ENCODE data around the gene ERO1A.

Gene ERO1A

DNA sequence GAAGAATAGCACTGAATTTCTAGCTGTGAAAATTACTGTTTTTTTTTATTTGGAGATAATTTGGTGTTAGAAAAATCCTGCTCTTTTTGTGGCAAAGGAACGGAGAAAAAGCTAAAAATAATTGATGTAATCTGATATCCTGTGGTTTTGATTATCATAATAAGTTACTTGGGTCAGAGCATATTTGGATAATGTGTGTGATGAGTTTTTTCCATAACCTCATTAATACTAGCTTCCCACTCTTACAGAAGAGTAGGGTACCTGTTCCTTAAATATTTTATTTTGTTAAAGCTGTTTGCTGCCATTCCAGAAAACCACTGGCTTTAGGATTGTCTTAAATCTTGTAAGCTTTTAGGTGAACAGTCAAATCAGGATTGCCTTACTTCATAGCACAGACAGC lies 16.3 kb upstream of the ERO1A start:
- no peak overlapping the region for H3K27ac ChIP-seq (ENCODE audit: extremely low read depth, low read depth, low read length)

DNA sequence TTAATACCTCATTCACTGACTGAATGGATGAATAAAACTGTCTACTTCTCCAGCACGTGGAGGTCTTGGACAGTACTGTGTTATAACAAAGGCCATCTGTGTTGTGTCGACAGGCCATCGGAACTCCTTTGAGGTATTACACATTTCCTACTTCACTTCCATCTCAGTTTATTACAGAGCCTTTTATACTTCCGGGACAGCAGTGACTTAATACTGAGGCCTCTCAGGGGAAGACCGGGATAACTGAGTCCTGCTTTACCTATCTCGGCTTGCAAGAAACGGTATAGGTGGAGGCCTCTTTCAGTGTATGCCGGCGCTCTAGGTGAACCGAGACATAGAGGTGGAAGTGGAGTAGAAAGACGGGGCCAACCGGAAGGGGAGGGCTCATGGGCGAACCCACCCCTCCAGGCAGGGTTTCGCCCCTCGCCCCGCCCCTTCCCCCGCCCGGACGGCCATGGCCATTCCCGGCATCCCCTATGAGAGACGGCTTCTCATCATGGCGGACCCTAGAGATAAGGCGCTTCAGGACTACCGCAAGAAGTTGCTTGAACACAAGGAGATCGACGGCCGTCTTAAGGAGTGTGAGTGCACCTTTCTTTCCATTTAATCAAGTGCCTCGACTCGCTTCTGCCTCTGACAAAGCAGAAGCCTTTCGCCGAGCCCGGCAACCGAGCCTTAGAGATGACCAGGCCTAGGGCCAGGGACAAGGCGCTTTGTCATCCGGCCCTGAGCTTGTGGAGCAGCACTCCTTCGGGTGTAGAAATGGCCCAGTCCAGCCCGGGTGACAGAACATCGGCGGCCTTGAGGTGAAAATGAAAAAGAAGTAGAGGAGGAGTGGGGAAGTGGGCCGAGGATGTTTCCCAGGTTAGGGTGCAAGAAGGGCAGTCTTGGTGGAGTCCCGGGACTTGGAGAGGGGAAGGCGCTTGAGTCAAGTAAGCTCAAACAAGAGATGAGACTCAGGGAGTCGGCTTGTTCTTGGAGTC lies 11.7 kb upstream of the ERO1A start, which contains the start of gene PSMC6:
Gene PSMC6 (plus strand): TSS at position 477 of the 983 bp plus-strand sequence. CDS start 20 bp downstream, at position 497.
- ChIA-PET CTCF (interaction anchor here (0.6 kb wide), 2 partner anchors 171 to 727 kb away, joined by 3 read pairs; no protein-coding TSS in a partner anchor), POLR2A (interaction anchor here (0.7 to 1.8 kb wide), 4 partner anchors 10 to 154 kb away, joined by 3 to 11 read pairs (median 6); partner anchors contain the start of genes ERO1A, GPR137C and TXNDC16)
- no peaks in the 10 kb centered on the region for H3K9me3 ChIP-seq (ENCODE audit: control insufficient read depth, insufficient read depth, low read depth, low read length)
- peaks cover 7% of the 10 kb centered on the region; the same call in 1 of the 2 replicates for H3K4me1 ChIP-seq (ENCODE audit: control insufficient read depth, insufficient read depth, low read length)
- H3K4me3 ChIP-seq (ENCODE audit: low read depth, low read length): peak within 1 kb of the TSS; percentile 68
- peak within 1 kb of the TSS; percentile 75 for H3K27ac ChIP-seq (ENCODE audit: extremely low read depth, low read depth, low read length)
- peaks cover 31 to 39% of the 10 kb centered on the region in 2 experiments for H3K36me3 ChIP-seq (ENCODE audit: control insufficient read depth in 2 of 2, insufficient read depth in 1 of 2, low read length in 2 of 2)
- TF ChIP-seq, protein P1, sequence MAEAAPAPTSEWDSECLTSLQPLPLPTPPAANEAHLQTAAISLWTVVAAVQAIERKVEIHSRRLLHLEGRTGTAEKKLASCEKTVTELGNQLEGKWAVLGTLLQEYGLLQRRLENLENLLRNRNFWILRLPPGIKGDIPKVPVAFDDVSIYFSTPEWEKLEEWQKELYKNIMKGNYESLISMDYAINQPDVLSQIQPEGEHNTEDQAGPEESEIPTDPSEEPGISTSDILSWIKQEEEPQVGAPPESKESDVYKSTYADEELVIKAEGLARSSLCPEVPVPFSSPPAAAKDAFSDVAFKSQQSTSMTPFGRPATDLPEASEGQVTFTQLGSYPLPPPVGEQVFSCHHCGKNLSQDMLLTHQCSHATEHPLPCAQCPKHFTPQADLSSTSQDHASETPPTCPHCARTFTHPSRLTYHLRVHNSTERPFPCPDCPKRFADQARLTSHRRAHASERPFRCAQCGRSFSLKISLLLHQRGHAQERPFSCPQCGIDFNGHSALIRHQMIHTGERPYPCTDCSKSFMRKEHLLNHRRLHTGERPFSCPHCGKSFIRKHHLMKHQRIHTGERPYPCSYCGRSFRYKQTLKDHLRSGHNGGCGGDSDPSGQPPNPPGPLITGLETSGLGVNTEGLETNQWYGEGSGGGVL (tag by site-specific recombination; IDR thresholded peaks at IDR 0.05): no peak
- TF ChIP-seq, protein P2, sequence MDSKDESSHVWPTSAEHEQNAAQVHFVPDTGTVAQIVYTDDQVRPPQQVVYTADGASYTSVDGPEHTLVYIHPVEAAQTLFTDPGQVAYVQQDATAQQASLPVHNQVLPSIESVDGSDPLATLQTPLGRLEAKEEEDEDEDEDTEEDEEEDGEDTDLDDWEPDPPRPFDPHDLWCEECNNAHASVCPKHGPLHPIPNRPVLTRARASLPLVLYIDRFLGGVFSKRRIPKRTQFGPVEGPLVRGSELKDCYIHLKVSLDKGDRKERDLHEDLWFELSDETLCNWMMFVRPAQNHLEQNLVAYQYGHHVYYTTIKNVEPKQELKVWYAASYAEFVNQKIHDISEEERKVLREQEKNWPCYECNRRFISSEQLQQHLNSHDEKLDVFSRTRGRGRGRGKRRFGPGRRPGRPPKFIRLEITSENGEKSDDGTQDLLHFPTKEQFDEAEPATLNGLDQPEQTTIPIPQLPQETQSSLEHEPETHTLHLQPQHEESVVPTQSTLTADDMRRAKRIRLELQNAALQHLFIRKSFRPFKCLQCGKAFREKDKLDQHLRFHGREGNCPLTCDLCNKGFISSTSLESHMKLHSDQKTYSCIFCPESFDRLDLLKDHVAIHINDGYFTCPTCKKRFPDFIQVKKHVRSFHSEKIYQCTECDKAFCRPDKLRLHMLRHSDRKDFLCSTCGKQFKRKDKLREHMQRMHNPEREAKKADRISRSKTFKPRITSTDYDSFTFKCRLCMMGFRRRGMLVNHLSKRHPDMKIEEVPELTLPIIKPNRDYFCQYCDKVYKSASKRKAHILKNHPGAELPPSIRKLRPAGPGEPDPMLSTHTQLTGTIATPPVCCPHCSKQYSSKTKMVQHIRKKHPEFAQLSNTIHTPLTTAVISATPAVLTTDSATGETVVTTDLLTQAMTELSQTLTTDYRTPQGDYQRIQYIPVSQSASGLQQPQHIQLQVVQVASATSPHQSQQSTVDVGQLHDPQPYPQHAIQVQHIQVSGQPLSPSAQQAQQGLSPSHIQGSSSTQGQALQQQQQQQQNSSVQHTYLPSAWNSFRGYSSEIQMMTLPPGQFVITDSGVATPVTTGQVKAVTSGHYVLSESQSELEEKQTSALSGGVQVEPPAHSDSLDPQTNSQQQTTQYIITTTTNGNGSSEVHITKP (tag by site-specific recombination; IDR thresholded peaks at IDR 0.05): peak; percentile 68
- TF ChIP-seq ZNF354C (tag by site-specific recombination; IDR thresholded peaks at IDR 0.05; ENCODE audit: borderline replicate concordance, low read depth) (no peak), ZNF530 (tag by site-specific recombination; IDR thresholded peaks at IDR 0.05; ENCODE audit: low read depth) (no peak), ZNF473 (tag by site-specific recombination; IDR thresholded peaks at IDR 0.05) (no peak), ZNF335 (tag by site-specific recombination; conservative IDR thresholded peaks at IDR 0.05) (peak; percentile 40), KLF8 (tag by site-specific recombination; IDR thresholded peaks at IDR 0.05) (peak; percentile 61), IKZF3 (tag by site-specific recombination; IDR thresholded peaks at IDR 0.05) (no peak), ZNF596 (tag by site-specific recombination; IDR thresholded peaks at IDR 0.05) (no peak)
- TF ChIP-seq, protein P3, sequence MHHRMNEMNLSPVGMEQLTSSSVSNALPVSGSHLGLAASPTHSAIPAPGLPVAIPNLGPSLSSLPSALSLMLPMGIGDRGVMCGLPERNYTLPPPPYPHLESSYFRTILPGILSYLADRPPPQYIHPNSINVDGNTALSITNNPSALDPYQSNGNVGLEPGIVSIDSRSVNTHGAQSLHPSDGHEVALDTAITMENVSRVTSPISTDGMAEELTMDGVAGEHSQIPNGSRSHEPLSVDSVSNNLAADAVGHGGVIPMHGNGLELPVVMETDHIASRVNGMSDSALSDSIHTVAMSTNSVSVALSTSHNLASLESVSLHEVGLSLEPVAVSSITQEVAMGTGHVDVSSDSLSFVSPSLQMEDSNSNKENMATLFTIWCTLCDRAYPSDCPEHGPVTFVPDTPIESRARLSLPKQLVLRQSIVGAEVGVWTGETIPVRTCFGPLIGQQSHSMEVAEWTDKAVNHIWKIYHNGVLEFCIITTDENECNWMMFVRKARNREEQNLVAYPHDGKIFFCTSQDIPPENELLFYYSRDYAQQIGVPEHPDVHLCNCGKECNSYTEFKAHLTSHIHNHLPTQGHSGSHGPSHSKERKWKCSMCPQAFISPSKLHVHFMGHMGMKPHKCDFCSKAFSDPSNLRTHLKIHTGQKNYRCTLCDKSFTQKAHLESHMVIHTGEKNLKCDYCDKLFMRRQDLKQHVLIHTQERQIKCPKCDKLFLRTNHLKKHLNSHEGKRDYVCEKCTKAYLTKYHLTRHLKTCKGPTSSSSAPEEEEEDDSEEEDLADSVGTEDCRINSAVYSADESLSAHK (tag by site-specific recombination; IDR thresholded peaks at IDR 0.05): no peak
- TF ChIP-seq, protein P4, sequence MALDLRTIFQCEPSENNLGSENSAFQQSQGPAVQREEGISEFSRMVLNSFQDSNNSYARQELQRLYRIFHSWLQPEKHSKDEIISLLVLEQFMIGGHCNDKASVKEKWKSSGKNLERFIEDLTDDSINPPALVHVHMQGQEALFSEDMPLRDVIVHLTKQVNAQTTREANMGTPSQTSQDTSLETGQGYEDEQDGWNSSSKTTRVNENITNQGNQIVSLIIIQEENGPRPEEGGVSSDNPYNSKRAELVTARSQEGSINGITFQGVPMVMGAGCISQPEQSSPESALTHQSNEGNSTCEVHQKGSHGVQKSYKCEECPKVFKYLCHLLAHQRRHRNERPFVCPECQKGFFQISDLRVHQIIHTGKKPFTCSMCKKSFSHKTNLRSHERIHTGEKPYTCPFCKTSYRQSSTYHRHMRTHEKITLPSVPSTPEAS (tag by site-specific recombination; IDR thresholded peaks at IDR 0.05): no peak
- TF ChIP-seq, protein P5, sequence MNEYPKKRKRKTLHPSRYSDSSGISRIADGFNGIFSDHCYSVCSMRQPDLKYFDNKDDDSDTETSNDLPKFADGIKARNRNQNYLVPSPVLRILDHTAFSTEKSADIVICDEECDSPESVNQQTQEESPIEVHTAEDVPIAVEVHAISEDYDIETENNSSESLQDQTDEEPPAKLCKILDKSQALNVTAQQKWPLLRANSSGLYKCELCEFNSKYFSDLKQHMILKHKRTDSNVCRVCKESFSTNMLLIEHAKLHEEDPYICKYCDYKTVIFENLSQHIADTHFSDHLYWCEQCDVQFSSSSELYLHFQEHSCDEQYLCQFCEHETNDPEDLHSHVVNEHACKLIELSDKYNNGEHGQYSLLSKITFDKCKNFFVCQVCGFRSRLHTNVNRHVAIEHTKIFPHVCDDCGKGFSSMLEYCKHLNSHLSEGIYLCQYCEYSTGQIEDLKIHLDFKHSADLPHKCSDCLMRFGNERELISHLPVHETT (tag by site-specific recombination; IDR thresholded peaks at IDR 0.05): no peak
- TF ChIP-seq, protein P6, sequence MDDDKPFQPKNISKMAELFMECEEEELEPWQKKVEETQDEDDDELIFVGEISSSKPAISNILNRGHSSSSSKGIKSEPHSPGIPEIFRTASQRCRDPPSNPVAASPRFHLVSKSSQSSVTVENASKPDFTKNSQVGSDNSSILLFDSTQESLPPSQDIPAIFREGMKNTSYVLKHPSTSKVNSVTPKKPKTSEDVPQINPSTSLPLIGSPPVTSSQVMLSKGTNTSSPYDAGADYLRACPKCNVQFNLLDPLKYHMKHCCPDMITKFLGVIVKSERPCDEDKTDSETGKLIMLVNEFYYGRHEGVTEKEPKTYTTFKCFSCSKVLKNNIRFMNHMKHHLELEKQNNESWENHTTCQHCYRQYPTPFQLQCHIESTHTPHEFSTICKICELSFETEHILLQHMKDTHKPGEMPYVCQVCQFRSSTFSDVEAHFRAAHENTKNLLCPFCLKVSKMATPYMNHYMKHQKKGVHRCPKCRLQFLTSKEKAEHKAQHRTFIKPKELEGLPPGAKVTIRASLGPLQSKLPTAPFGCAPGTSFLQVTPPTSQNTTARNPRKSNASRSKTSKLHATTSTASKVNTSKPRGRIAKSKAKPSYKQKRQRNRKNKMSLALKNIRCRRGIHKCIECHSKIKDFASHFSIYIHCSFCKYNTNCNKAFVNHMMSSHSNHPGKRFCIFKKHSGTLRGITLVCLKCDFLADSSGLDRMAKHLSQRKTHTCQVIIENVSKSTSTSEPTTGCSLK (tag by site-specific recombination; IDR thresholded peaks at IDR 0.05): no peak

More for the DNA sequence above, 16.3 kb upstream of the ERO1A start:
- ChIA-PET CTCF (interaction anchor here (0.6 to 0.7 kb wide), 4 partner anchors 149 to 441 kb away, joined by 3 read pairs; no protein-coding TSS in a partner anchor), POLR2A (no interaction called here)
- Histone ChIP-seq H3K36me3 (ENCODE audit: control insufficient read depth in 2 of 2, insufficient read depth in 1 of 2, low read length in 2 of 2) (peaks cover 75 to 84% of the 10 kb centered on the region in 2 experiments), H3K9me3 (ENCODE audit: control insufficient read depth, insufficient read depth, low read depth, low read length) (no peaks in the 10 kb centered on the region), H3K4me1 (ENCODE audit: control insufficient read depth, insufficient read depth, low read length) (peaks cover 4% of the 10 kb centered on the region; the same call in 1 of the 2 replicates), H3K4me3 (ENCODE audit: low read depth, low read length) (no peak overlapping the region)
- TF ChIP-seq, protein P7, sequence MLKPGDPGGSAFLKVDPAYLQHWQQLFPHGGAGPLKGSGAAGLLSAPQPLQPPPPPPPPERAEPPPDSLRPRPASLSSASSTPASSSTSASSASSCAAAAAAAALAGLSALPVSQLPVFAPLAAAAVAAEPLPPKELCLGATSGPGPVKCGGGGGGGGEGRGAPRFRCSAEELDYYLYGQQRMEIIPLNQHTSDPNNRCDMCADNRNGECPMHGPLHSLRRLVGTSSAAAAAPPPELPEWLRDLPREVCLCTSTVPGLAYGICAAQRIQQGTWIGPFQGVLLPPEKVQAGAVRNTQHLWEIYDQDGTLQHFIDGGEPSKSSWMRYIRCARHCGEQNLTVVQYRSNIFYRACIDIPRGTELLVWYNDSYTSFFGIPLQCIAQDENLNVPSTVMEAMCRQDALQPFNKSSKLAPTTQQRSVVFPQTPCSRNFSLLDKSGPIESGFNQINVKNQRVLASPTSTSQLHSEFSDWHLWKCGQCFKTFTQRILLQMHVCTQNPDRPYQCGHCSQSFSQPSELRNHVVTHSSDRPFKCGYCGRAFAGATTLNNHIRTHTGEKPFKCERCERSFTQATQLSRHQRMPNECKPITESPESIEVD (tag by site-specific recombination; IDR thresholded peaks at IDR 0.05): peak; percentile 55; the same call in 1 of the 2 replicates
- TF ChIP-seq SP7 (tag by site-specific recombination; IDR thresholded peaks at IDR 0.05) (0 out of 2 replicates have a peak, but pooled peaks have one; percentile 16), HOXC10 (CRISPR knock-in tag; IDR thresholded peaks at IDR 0.05) (no peak)

Measured in HEK293 (cell line).